Adipocyte (in vitro differentiated cells): Measurements from ENCODE around the gene TMEM259.

Experiments used
- DNase-seq: peaks from one replicate; pipeline ENCODE4 v3.0.0-alpha.2; 2015; ENCODE audit warnings: low read depth
- H3K27me3 ChIP-seq: replicated peaks from 2 replicates; pipeline ENCODE4 v1.7.0; 2013; ENCODE audit warnings: mild to moderate bottlenecking, low read length, moderate library complexity; ENCODE audit not compliant: control insufficient read depth, insufficient read depth
- H3K36me3 ChIP-seq: 2 replicates; pipeline ENCODE4 v1.7.0; 2013; ENCODE audit warnings: low read length, mild to moderate bottlenecking, moderate library complexity; ENCODE audit not compliant: control insufficient read depth, insufficient read depth, severe bottlenecking
- H3K4me1 ChIP-seq: 2 replicates; pipeline ENCODE4 v1.7.0; 2013; ENCODE audit warnings: mild to moderate bottlenecking, low read length, moderate library complexity; ENCODE audit not compliant: control insufficient read depth, insufficient read depth
- H3K4me3 ChIP-seq: 2 replicates; pipeline ENCODE4 v1.7.0; 2013; ENCODE audit warnings: mild to moderate bottlenecking, low read length, moderate library complexity
- H3K9ac ChIP-seq: 2 replicates; pipeline ENCODE4 v1.7.0; 2013; ENCODE audit warnings: mild to moderate bottlenecking, low read length, moderate library complexity
- H3K9me3 ChIP-seq: 2 replicates; pipeline ENCODE4 v1.7.0; 2013; ENCODE audit warnings: mild to moderate bottlenecking, low read length, moderate library complexity; ENCODE audit not compliant: control insufficient read depth

The TMEM259 gene

GRCh38 chr19:970695-971094, 50.2 kb downstream of the TMEM259 start:
- Histone ChIP-seq H3K9ac (no peak overlapping the region), H3K9me3 (peaks cover 4% of the 10 kb centered on the region), H3K36me3 (peaks cover 50% of the 10 kb centered on the region), H3K4me3 (no peak overlapping the region), H3K4me1 (no peaks in the 10 kb centered on the region), H3K27me3 (no peaks in the 10 kb centered on the region)
- no peak for DNase-seq

GRCh38 chr19:966485-967088, 54.3 kb downstream of the TMEM259 start:
- no peak overlapping the region for H3K4me3 ChIP-seq
- no peak for DNase-seq
- no peaks in the 10 kb centered on the region for H3K27me3 ChIP-seq
- H3K9ac ChIP-seq, result no peak overlapping the region
- peaks cover 4% of the 10 kb centered on the region for H3K9me3 ChIP-seq
- peaks cover 72% of the 10 kb centered on the region for H3K36me3 ChIP-seq
- H3K4me1 ChIP-seq, result no peaks in the 10 kb centered on the region

GRCh38 chr19:964761-965694, 55.9 kb downstream of the TMEM259 start:
- H3K4me3 ChIP-seq, result no peak overlapping the region
- H3K27me3 ChIP-seq, result no peaks in the 10 kb centered on the region
- peaks cover 69% of the 10 kb centered on the region for H3K36me3 ChIP-seq
- no peak overlapping the region for H3K9ac ChIP-seq
- H3K9me3 ChIP-seq, result no peaks in the 10 kb centered on the region
- H3K4me1 ChIP-seq, result no peaks in the 10 kb centered on the region
- DNase-seq, result no peak

GRCh38 chr19:964116-964520, 56.8 kb downstream of the TMEM259 start:
- H3K36me3 ChIP-seq, result peaks cover 69% of the 10 kb centered on the region
- no peak for DNase-seq
- H3K27me3 ChIP-seq, result no peaks in the 10 kb centered on the region
- no peak overlapping the region for H3K9ac ChIP-seq
- no peaks in the 10 kb centered on the region for H3K4me1 ChIP-seq
- no peak overlapping the region for H3K4me3 ChIP-seq
- H3K9me3 ChIP-seq, result no peaks in the 10 kb centered on the region

- Histone ChIP-seq H3K27me3 (no peaks in the 10 kb centered on the region), H3K36me3 (peaks cover 63% of the 10 kb centered on the region), H3K9me3 (no peaks in the 10 kb centered on the region), H3K4me1 (no peaks in the 10 kb centered on the region), H3K4me3 (no peak overlapping the region), H3K9ac (no peak overlapping the region)
- DNase-seq, result no peak
Measured at GRCh38 chr19:963486-963951, 57.4 kb downstream of the TMEM259 start.

- H3K36me3 ChIP-seq, result peaks cover 60% of the 10 kb centered on the region
- DNase-seq, result no peak
Measured at GRCh38 chr19:962683-963400, 58.1 kb downstream of the TMEM259 start.

GRCh38 chr19:961866-962620, 58.9 kb downstream of the TMEM259 start:
- Histone ChIP-seq H3K4me3 (no peak overlapping the region), H3K9ac (no peak overlapping the region), H3K4me1 (no peaks in the 10 kb centered on the region), H3K27me3 (no peaks in the 10 kb centered on the region), H3K9me3 (no peaks in the 10 kb centered on the region), H3K36me3 (peaks cover 54% of the 10 kb centered on the region)
- DNase-seq, result peak; percentile 69

More at GRCh38 chr19:962683-963400, 58.1 kb downstream of the TMEM259 start:
- Histone ChIP-seq H3K9ac (no peak overlapping the region), H3K4me3 (no peak overlapping the region), H3K9me3 (no peaks in the 10 kb centered on the region), H3K4me1 (no peaks in the 10 kb centered on the region), H3K27me3 (no peaks in the 10 kb centered on the region)

- no peak for DNase-seq
- H3K9me3 ChIP-seq, result no peaks in the 10 kb centered on the region
- H3K4me1 ChIP-seq, result no peaks in the 10 kb centered on the region
- H3K36me3 ChIP-seq, result peaks cover 46% of the 10 kb centered on the region
- H3K4me3 ChIP-seq, result no peak overlapping the region
- no peaks in the 10 kb centered on the region for H3K27me3 ChIP-seq
- H3K9ac ChIP-seq, result no peak overlapping the region
Measured at GRCh38 chr19:960601-960938, 60.4 kb downstream of the TMEM259 start.

- peaks cover 40% of the 10 kb centered on the region for H3K36me3 ChIP-seq
- no peaks in the 10 kb centered on the region for H3K4me1 ChIP-seq
- no peak for DNase-seq
Measured at GRCh38 chr19:960020-960419, 60.9 kb downstream of the TMEM259 start.

More at GRCh38 chr19:960020-960419, 60.9 kb downstream of the TMEM259 start:
- Histone ChIP-seq H3K4me3 (no peak overlapping the region), H3K9ac (no peak overlapping the region), H3K27me3 (no peaks in the 10 kb centered on the region), H3K9me3 (no peaks in the 10 kb centered on the region)
